ENCODE measurements around the gene MBP. TPM values are rescaled to one million over a fixed set of nuclear protein-coding genes. Genes with fewer than 3 reads are reported as not detected.

The MBP gene
- total and polyA plus RNA-seq, 2 donors from 2014 or later, result 15.1 to 61.2 TPM

DNA sequence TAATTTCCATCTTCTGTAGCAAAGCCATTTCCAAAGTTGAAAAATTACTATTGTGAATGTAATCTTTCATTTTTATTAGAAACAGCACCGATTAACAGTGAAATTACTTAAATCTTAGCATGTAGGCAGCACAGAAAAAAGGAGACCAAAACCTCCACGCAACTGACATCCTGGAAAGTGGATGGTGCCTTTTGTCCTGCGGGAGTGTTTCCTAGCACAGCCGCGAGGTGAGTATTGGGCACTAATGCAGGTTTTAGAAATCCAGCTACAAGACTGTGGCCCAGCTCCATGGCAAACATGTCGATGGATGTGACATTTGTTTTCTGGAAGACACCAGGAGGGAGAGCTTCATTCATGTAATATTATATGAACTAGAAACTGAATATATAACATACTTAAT lies 86.9 kb downstream of the MBP start:
- Histone ChIP-seq H3K4me1 (ENCODE audit: control insufficient read depth in 2 of 3, insufficient read depth in 2 of 3, low read depth in 1 of 3, low read length in 3 of 3) (no peaks in the 10 kb centered on the region), H3K27ac (ENCODE audit: low read depth in 2 of 2, low read length in 2 of 2) (no peak overlapping the region), H3K9me3 (ENCODE audit: control insufficient read depth in 2 of 3, insufficient read depth in 1 of 3, low read length in 3 of 3) (no peaks in the 10 kb centered on the region), H3K9ac (ENCODE audit: low read length in 3 of 3) (no peak overlapping the region), H3K27me3 (ENCODE audit: control insufficient read depth, insufficient read depth, low read length) (no peaks in the 10 kb centered on the region), H3K36me3 (ENCODE audit: control insufficient read depth in 2 of 3, insufficient read depth in 3 of 3, low read length in 3 of 3) (peaks cover 0 to 2% (median 0%) of the 10 kb centered on the region in 3 donors), H3K4me3 (ENCODE audit: low read length in 3 of 3) (no peak overlapping the region)
- no peak for FAIRE-seq
- TF ChIP-seq, protein P1, sequence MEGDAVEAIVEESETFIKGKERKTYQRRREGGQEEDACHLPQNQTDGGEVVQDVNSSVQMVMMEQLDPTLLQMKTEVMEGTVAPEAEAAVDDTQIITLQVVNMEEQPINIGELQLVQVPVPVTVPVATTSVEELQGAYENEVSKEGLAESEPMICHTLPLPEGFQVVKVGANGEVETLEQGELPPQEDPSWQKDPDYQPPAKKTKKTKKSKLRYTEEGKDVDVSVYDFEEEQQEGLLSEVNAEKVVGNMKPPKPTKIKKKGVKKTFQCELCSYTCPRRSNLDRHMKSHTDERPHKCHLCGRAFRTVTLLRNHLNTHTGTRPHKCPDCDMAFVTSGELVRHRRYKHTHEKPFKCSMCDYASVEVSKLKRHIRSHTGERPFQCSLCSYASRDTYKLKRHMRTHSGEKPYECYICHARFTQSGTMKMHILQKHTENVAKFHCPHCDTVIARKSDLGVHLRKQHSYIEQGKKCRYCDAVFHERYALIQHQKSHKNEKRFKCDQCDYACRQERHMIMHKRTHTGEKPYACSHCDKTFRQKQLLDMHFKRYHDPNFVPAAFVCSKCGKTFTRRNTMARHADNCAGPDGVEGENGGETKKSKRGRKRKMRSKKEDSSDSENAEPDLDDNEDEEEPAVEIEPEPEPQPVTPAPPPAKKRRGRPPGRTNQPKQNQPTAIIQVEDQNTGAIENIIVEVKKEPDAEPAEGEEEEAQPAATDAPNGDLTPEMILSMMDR (IDR thresholded peaks at IDR 0.05; ENCODE audit: borderline replicate concordance, extremely low read depth, insufficient read depth), result no peak
- intact Hi-C loops (cut with DNase I), result no loop called here
- no peak for DNase-seq

DNA sequence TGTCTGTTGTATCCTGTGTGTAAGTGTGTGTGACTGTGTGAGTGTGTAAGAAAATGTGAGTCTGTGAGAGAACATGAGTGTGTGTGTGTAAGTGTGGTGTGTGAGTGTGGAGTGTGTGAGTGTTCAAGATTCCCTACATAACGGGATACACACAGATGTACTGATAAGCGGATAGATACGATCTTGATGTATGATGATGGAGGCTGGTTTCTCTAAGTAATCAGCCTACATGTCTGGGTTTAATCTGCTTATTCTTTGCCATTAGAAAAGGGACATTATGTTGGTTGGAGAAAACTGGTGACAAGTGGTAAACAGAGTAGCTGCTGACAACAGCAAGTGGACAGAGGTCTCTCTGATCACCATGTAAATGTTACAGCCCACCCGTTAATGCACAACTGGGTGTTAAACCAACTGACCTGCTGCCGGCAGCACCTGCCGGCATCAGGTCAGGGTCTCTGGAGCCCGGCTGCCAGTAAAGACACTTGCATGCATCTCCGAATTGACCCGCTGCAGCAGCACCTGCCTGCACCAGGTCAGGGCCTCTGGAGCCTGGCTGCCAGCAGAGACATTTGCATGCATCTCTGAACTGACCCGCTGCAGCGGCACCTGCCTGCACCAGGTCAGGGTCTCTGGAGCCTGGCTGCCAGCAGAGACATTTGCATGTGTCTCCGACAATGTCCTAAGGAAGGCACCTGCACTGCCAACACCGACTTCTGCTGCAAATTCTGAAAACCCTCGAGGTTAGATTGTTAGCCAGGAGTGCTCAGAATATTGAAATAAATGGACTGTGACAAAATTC lies 87.5 kb downstream of the MBP start:
- H3K9ac ChIP-seq (ENCODE audit: low read length in 3 of 3), result no peak overlapping the region
- no peak overlapping the region for H3K4me3 ChIP-seq (ENCODE audit: low read length in 3 of 3)
- peaks cover 0 to 2% (median 0%) of the 10 kb centered on the region in 3 donors for H3K36me3 ChIP-seq (ENCODE audit: control insufficient read depth in 2 of 3, insufficient read depth in 3 of 3, low read length in 3 of 3)
- no peak for FAIRE-seq
- no peak overlapping the region for H3K27ac ChIP-seq (ENCODE audit: low read depth in 2 of 2, low read length in 2 of 2)
- TF ChIP-seq, protein P1 (IDR thresholded peaks at IDR 0.05; ENCODE audit: borderline replicate concordance, extremely low read depth, insufficient read depth), result no peak
- DNase-seq, result no peak
- H3K27me3 ChIP-seq (ENCODE audit: control insufficient read depth, insufficient read depth, low read length), result no peaks in the 10 kb centered on the region
- intact Hi-C loops (cut with DNase I), result no loop called here
- H3K9me3 ChIP-seq (ENCODE audit: control insufficient read depth in 2 of 3, insufficient read depth in 1 of 3, low read length in 3 of 3), result no peaks in the 10 kb centered on the region
- H3K4me1 ChIP-seq (ENCODE audit: control insufficient read depth in 2 of 3, insufficient read depth in 2 of 3, low read depth in 1 of 3, low read length in 3 of 3), result no peaks in the 10 kb centered on the region

DNA sequence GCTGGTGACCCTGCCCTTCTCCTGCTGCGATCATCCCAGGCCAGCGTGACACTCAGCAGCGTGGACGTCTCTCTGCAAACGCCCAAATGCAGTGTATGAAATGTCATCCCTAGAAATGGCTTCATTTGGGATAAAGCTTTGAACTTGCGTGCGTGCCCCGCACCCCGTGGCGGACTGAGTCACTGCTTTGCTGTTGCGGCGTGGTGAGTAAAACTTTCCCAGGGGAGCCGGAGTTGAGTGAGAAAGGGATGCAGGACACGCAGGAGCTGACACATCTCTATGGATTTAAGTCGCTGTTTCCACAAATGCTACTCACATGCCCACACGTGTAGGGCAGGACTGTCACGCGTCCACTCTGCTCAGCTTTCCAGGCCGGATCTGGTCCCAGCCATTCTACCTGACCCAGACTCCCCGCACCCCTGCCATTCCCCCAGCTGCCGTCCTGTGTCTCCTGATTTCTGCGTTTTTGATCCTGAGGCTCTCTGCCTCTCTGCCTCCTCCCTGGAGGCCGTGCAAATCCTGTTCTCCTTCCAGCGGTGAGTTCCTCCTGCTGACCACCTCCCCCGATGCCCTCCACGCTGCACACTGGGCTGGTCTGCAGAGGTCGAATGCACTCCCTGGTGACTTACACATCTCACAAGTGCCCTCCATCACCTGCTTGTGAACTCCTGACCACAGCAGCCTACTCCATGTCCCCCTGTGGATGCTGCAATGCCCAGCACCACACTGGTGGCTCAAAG lies 88.9 kb downstream of the MBP start:
- TF ChIP-seq, protein P1 (IDR thresholded peaks at IDR 0.05; ENCODE audit: borderline replicate concordance, extremely low read depth, insufficient read depth), result no peak
- Histone ChIP-seq H3K4me1 (ENCODE audit: control insufficient read depth in 2 of 3, insufficient read depth in 2 of 3, low read depth in 1 of 3, low read length in 3 of 3) (peaks cover 0 to 5% (median 0%) of the 10 kb centered on the region in 3 donors), H3K9me3 (ENCODE audit: control insufficient read depth in 2 of 3, insufficient read depth in 1 of 3, low read length in 3 of 3) (no peaks in the 10 kb centered on the region), H3K27me3 (ENCODE audit: control insufficient read depth, insufficient read depth, low read length) (no peaks in the 10 kb centered on the region), H3K27ac (ENCODE audit: low read depth in 2 of 2, low read length in 2 of 2) (no peak overlapping the region), H3K9ac (ENCODE audit: low read length in 3 of 3) (no peak overlapping the region), H3K36me3 (ENCODE audit: control insufficient read depth in 2 of 3, insufficient read depth in 3 of 3, low read length in 3 of 3) (peaks cover 0 to 2% (median 0%) of the 10 kb centered on the region in 3 donors), H3K4me3 (ENCODE audit: low read length in 3 of 3) (no peak overlapping the region)
- DNase-seq, result no peak
- no peak for FAIRE-seq
- intact Hi-C loops (cut with DNase I), result no loop called here
